Measurements from ENCODE around the gene ZFPM1. TPM values are rescaled to one million over a fixed set of nuclear protein-coding genes. Genes with fewer than 3 reads are reported as not detected.

Gene ZFPM1
- total RNA-seq, 1 experiment from 2014 or later: 24.1 TPM

GRCh38 chr16:88535857-88536222 lies 82.8 kb downstream of the ZFPM1 start:
- no peaks in the 10 kb centered on the region for H3K27me3 Mint-ChIP-seq (ENCODE audit: insufficient read depth, unreplicated experiment)
- intact Hi-C loops (cut with micrococcal nuclease; ENCODE audit: unreplicated experiment): no loop called here
- no peak for TF ChIP-seq CTCF (IDR thresholded peaks at IDR 0.05; ENCODE audit: insufficient read depth in 1 of 2, low read depth in 1 of 2, low read length in 1 of 2, severe bottlenecking in 1 of 2, unreplicated experiment in 1 of 2)
- POLR2A ChIA-PET: interaction anchor here (0.5 kb wide), 1 partner anchor 119 kb away, joined by 5 read pairs; no protein-coding TSS in a partner anchor
- no peak overlapping the region for H3K4me3 Mint-ChIP-seq (ENCODE audit: unreplicated experiment)
- no peaks in the 10 kb centered on the region; the same call in 1 of the 2 replicates for H3K36me3 ChIP-seq (ENCODE audit: control insufficient read depth, insufficient read depth, low read length)
- DNase-seq: no peak
- H3K4me1 Mint-ChIP-seq (ENCODE audit: low read depth, unreplicated experiment): no peaks in the 10 kb centered on the region
- no peaks in the 10 kb centered on the region; the same call in 1 of the 2 replicates for H3K27me3 ChIP-seq (replicated peaks; ENCODE audit: control insufficient read depth, insufficient read depth, low read length)
- H3K27ac Mint-ChIP-seq (ENCODE audit: unreplicated experiment): no peak overlapping the region
- no peaks in the 10 kb centered on the region for H3K9me3 Mint-ChIP-seq (ENCODE audit: unreplicated experiment)
- CTCF ChIA-PET: interaction anchor here (1.3 kb wide), 1 partner anchor 34 kb away, joined by 4 read pairs; the partner anchor contains the start of gene ZC3H18
- H3K4me1 ChIP-seq: 0 out of 2 replicates have a peak, but pooled peaks cover 3% of the 10 kb centered on the region
- BruUV-seq (replicated peaks): no TSS peak
- H3K9me3 ChIP-seq: no peaks in the 10 kb centered on the region
- H3K4me3 ChIP-seq (ENCODE audit: low read depth, low read length): no peak overlapping the region
- H3K36me3 Mint-ChIP-seq (ENCODE audit: insufficient read depth, unreplicated experiment): peaks cover 52% of the 10 kb centered on the region

GRCh38 chr16:88536510-88536909 lies 83.4 kb downstream of the ZFPM1 start:
- ChIA-PET POLR2A (interaction anchor here (0.5 kb wide), 1 partner anchor 119 kb away, joined by 5 read pairs; no protein-coding TSS in a partner anchor), CTCF (interaction anchor here (1.0 to 1.3 kb wide), 2 partner anchors 13 to 34 kb away, joined by 3 to 4 read pairs; partner anchors contain the start of gene ZC3H18)
- BruUV-seq (replicated peaks): no TSS peak
- H3K27me3 Mint-ChIP-seq (ENCODE audit: insufficient read depth, unreplicated experiment): no peaks in the 10 kb centered on the region
- no peak overlapping the region for H3K4me3 ChIP-seq (ENCODE audit: low read depth, low read length)
- TF ChIP-seq CTCF (IDR thresholded peaks at IDR 0.05; ENCODE audit: insufficient read depth in 1 of 2, low read depth in 1 of 2, low read length in 1 of 2, severe bottlenecking in 1 of 2, unreplicated experiment in 1 of 2): no peak
- no peaks in the 10 kb centered on the region; the same call in 1 of the 2 replicates for H3K36me3 ChIP-seq (ENCODE audit: control insufficient read depth, insufficient read depth, low read length)
- H3K4me1 ChIP-seq: 0 out of 2 replicates have a peak, but pooled peaks cover 3% of the 10 kb centered on the region
- H3K36me3 Mint-ChIP-seq (ENCODE audit: insufficient read depth, unreplicated experiment): peaks cover 46% of the 10 kb centered on the region
- intact Hi-C loops (cut with micrococcal nuclease; ENCODE audit: unreplicated experiment): no loop called here
- H3K9me3 Mint-ChIP-seq (ENCODE audit: unreplicated experiment): no peaks in the 10 kb centered on the region
- no peak for DNase-seq
- H3K4me3 Mint-ChIP-seq (ENCODE audit: unreplicated experiment): no peak overlapping the region
- no peak overlapping the region for H3K27ac Mint-ChIP-seq (ENCODE audit: unreplicated experiment)
- H3K9me3 ChIP-seq: no peaks in the 10 kb centered on the region
- H3K4me1 Mint-ChIP-seq (ENCODE audit: low read depth, unreplicated experiment): no peaks in the 10 kb centered on the region
- no peaks in the 10 kb centered on the region; the same call in 1 of the 2 replicates for H3K27me3 ChIP-seq (replicated peaks; ENCODE audit: control insufficient read depth, insufficient read depth, low read length)

- H3K36me3 ChIP-seq (ENCODE audit: control insufficient read depth, insufficient read depth, low read length): no peaks in the 10 kb centered on the region; the same call in 1 of the 2 replicates
- H3K27me3 ChIP-seq (replicated peaks; ENCODE audit: control insufficient read depth, insufficient read depth, low read length): no peaks in the 10 kb centered on the region; the same call in 1 of the 2 replicates
- no peaks in the 10 kb centered on the region for H3K9me3 Mint-ChIP-seq (ENCODE audit: unreplicated experiment)
- POLR2A ChIA-PET: no interaction called here
- no peaks in the 10 kb centered on the region for H3K27me3 Mint-ChIP-seq (ENCODE audit: insufficient read depth, unreplicated experiment)
- H3K36me3 Mint-ChIP-seq (ENCODE audit: insufficient read depth, unreplicated experiment): peaks cover 39% of the 10 kb centered on the region
- H3K4me1 Mint-ChIP-seq (ENCODE audit: low read depth, unreplicated experiment): no peaks in the 10 kb centered on the region
- no TSS peak for BruUV-seq (replicated peaks)
- CTCF ChIA-PET: interaction anchor here (1.0 to 1.3 kb wide), 2 partner anchors 12 to 33 kb away, joined by 3 to 4 read pairs; partner anchors contain the start of gene ZC3H18
- DNase-seq: no peak
- 0 out of 2 replicates have a peak, but pooled peaks cover 3% of the 10 kb centered on the region for H3K4me1 ChIP-seq
- H3K4me3 ChIP-seq (ENCODE audit: low read depth, low read length): no peak overlapping the region
- peaks cover 2% of the 10 kb centered on the region for H3K9me3 ChIP-seq
- no peak for TF ChIP-seq CTCF (IDR thresholded peaks at IDR 0.05; ENCODE audit: insufficient read depth in 1 of 2, low read depth in 1 of 2, low read length in 1 of 2, severe bottlenecking in 1 of 2, unreplicated experiment in 1 of 2)
- intact Hi-C loops (cut with micrococcal nuclease; ENCODE audit: unreplicated experiment): no loop called here
- no peak overlapping the region for H3K4me3 Mint-ChIP-seq (ENCODE audit: unreplicated experiment)
- H3K27ac Mint-ChIP-seq (ENCODE audit: unreplicated experiment): no peak overlapping the region
These were observed 84.1 kb downstream of the ZFPM1 start for GRCh38 chr16:88536971-88537751.

Data from Caco-2 (cell line).